ENCODE measurements around the gene LETMD1. TPM values are rescaled to one million over a fixed set of nuclear protein-coding genes. Genes with fewer than 3 reads are reported as not detected.
A peak's percentile ranks its signal among the peaks of the same experiment; 100 is the strongest.
"Not testable (repeated sequence)": the region's sequence is repeated elsewhere in the genome, so short reads cannot be mapped to it uniquely, and the experiment has no call there.

The LETMD1 gene
- polyA plus RNA-seq (ENCODE audit: insufficient read length in 3 of 3) = 100 to 1,000 TPM in 2 of 3 donors, 10 to 100 TPM in 1; 86.9 to 151 (median 130) TPM
- long read RNA-seq, donor 1, transcript LETMD1-238 (1 exons, 2,948 nt) = major isoform, 17 of 33 reads
- long read RNA-seq, donor 1, transcript LETMD1-221 (5 exons, 1,480 nt) = minor isoform, 6 of 33 reads
- long read RNA-seq, donor 1, transcript LETMD1-201 (9 exons, 2,112 nt) = minor isoform, 6 of 33 reads
- long read RNA-seq, donor 1, partial matches to known transcripts = 0 of 33 reads
- long read RNA-seq, donor 1, other reads (novel, unspliced or antisense) = 0 of 33 reads
- long read RNA-seq, donor 2, transcript LETMD1-221 (5 exons, 1,480 nt) = minor isoform, 7 of 36 reads
- long read RNA-seq, donor 2, transcript LETMD1-238 (1 exons, 2,948 nt) = major isoform, 20 of 36 reads
- long read RNA-seq, donor 2, partial matches to known transcripts = 0 of 36 reads
- long read RNA-seq, donor 2, other reads (novel, unspliced or antisense) = 0 of 36 reads
- long read RNA-seq, donor 3, transcript LETMD1-238 (1 exons, 2,948 nt) = major isoform, 26 of 65 reads
- long read RNA-seq, donor 3, transcript LETMD1-221 (5 exons, 1,480 nt) = minor isoform, 12 of 65 reads
- long read RNA-seq, donor 3, partial matches to known transcripts = 9 of 65 reads
- long read RNA-seq, donor 3, other reads (novel, unspliced or antisense) = 10 of 65 reads
- long read RNA-seq, donor 4, transcript LETMD1-204 (3 exons, 894 nt) = minor isoform, 5 of 62 reads
- long read RNA-seq, donor 4, transcript LETMD1-238 (1 exons, 2,948 nt) = major isoform, 23 of 62 reads
- long read RNA-seq, donor 4, transcript LETMD1-221 (5 exons, 1,480 nt) = minor isoform, 7 of 62 reads
- long read RNA-seq, donor 4, partial matches to known transcripts = 16 of 62 reads
- long read RNA-seq, donor 4, other reads (novel, unspliced or antisense) = 0 of 62 reads
- long read RNA-seq, donor 5 = 0 reads
- long read RNA-seq, donor 6, transcript LETMD1-238 (1 exons, 2,948 nt) = major isoform, 47 of 64 reads
- long read RNA-seq, donor 6, transcript LETMD1-221 (5 exons, 1,480 nt) = minor isoform, 5 of 64 reads
- long read RNA-seq, donor 6, partial matches to known transcripts = 0 of 64 reads
- long read RNA-seq, donor 6, other reads (novel, unspliced or antisense) = 0 of 64 reads
- long read RNA-seq, donor 7, transcript LETMD1-238 (1 exons, 2,948 nt) = major isoform, 29 of 55 reads
- long read RNA-seq, donor 7, transcript LETMD1-221 (5 exons, 1,480 nt) = minor isoform, 8 of 55 reads
- long read RNA-seq, donor 7, partial matches to known transcripts = 10 of 55 reads
- long read RNA-seq, donor 7, other reads (novel, unspliced or antisense) = 0 of 55 reads
- long read RNA-seq, donor 8, transcript LETMD1-221 (5 exons, 1,480 nt) = minor isoform, 13 of 94 reads
- long read RNA-seq, donor 8, transcript LETMD1-238 (1 exons, 2,948 nt) = major isoform, 57 of 94 reads
- long read RNA-seq, donor 8, transcript LETMD1-201 (9 exons, 2,112 nt) = minor isoform, 8 of 94 reads
- long read RNA-seq, donor 8, partial matches to known transcripts = 6 of 94 reads
- long read RNA-seq, donor 8, other reads (novel, unspliced or antisense) = 0 of 94 reads
- long read RNA-seq, donor 9, transcript LETMD1-238 (1 exons, 2,948 nt) = major isoform, 21 of 51 reads
- long read RNA-seq, donor 9, transcript LETMD1-221 (5 exons, 1,480 nt) = minor isoform, 8 of 51 reads
- long read RNA-seq, donor 9, partial matches to known transcripts = 8 of 51 reads
- long read RNA-seq, donor 9, other reads (novel, unspliced or antisense) = 0 of 51 reads
- long read RNA-seq, donor 10, transcript LETMD1-238 (1 exons, 2,948 nt) = major isoform, 27 of 46 reads
- long read RNA-seq, donor 10, transcript LETMD1-221 (5 exons, 1,480 nt) = minor isoform, 5 of 46 reads
- long read RNA-seq, donor 10, partial matches to known transcripts = 7 of 46 reads
- long read RNA-seq, donor 10, other reads (novel, unspliced or antisense) = 0 of 46 reads
- long read RNA-seq, donor 11, transcript LETMD1-238 (1 exons, 2,948 nt) = major isoform, 10 of 28 reads
- long read RNA-seq, donor 11, transcript LETMD1-221 (5 exons, 1,480 nt) = minor isoform, 7 of 28 reads
- long read RNA-seq, donor 11, partial matches to known transcripts = 5 of 28 reads
- long read RNA-seq, donor 11, other reads (novel, unspliced or antisense) = 0 of 28 reads
- long read RNA-seq, donor 12, transcript LETMD1-238 (1 exons, 2,948 nt) = major isoform, 12 of 21 reads
- long read RNA-seq, donor 12, transcript LETMD1-221 (5 exons, 1,480 nt) = minor isoform, 5 of 21 reads
- long read RNA-seq, donor 12, partial matches to known transcripts = 0 of 21 reads
- long read RNA-seq, donor 12, other reads (novel, unspliced or antisense) = 0 of 21 reads
- long read RNA-seq, donor 13 = 0 reads
- long read RNA-seq, donor 14, transcript LETMD1-238 (1 exons, 2,948 nt) = major isoform, 15 of 37 reads
- long read RNA-seq, donor 14, transcript LETMD1-221 (5 exons, 1,480 nt) = minor isoform, 9 of 37 reads
- long read RNA-seq, donor 14, partial matches to known transcripts = 7 of 37 reads
- long read RNA-seq, donor 14, other reads (novel, unspliced or antisense) = 0 of 37 reads
- long read RNA-seq, donor 15, transcript LETMD1-238 (1 exons, 2,948 nt) = major isoform, 13 of 23 reads
- long read RNA-seq, donor 15, partial matches to known transcripts = 0 of 23 reads
- long read RNA-seq, donor 15, other reads (novel, unspliced or antisense) = 6 of 23 reads
- long read RNA-seq, donor 16, transcript LETMD1-206 (6 exons, 1,665 nt) = minor isoform, 10 of 138 reads
- long read RNA-seq, donor 16, transcript LETMD1-201 (9 exons, 2,112 nt) = minor isoform, 8 of 138 reads
- long read RNA-seq, donor 16, transcript LETMD1-238 (1 exons, 2,948 nt) = major isoform, 58 of 138 reads
- long read RNA-seq, donor 16, transcript LETMD1-221 (5 exons, 1,480 nt) = minor isoform, 11 of 138 reads
- long read RNA-seq, donor 16, partial matches to known transcripts = 31 of 138 reads
- long read RNA-seq, donor 16, other reads (novel, unspliced or antisense) = 0 of 138 reads

- peak; percentile 91 to 99 (median 96) for DNase-seq (ENCODE audit: extremely low read depth in 1 of 11, low read depth in 9 of 11, low spot score in 4 of 11)
Observed at GRCh38 chr12:51047655-51048540, at the start of gene LETMD1. LETMD1 (plus strand) TSS chr12:51048327; CDS start chr12:51048357, 30 bp downstream.

- DNase-seq (ENCODE audit: extremely low read depth in 1 of 11, low read depth in 9 of 11, low spot score in 4 of 11) = no peak
Observed at GRCh38 chr12:50999093-50999492, 49.0 kb upstream of the LETMD1 start.

- DNase-seq (ENCODE audit: extremely low read depth in 1 of 11, low read depth in 9 of 11, low spot score in 4 of 11) = no peak
Observed at GRCh38 chr12:51000245-51000644, 47.9 kb upstream of the LETMD1 start.

GRCh38 chr12:51001799-51002198, 46.3 kb upstream of the LETMD1 start:
- DNase-seq (ENCODE audit: extremely low read depth in 1 of 11, low read depth in 9 of 11, low spot score in 4 of 11) = no peak

GRCh38 chr12:51004504-51004903, 43.6 kb upstream of the LETMD1 start:
- DNase-seq (ENCODE audit: extremely low read depth in 1 of 11, low read depth in 9 of 11, low spot score in 4 of 11) = no peak

GRCh38 chr12:51005030-51005429, 43.1 kb upstream of the LETMD1 start:
- DNase-seq (ENCODE audit: extremely low read depth in 1 of 11, low read depth in 9 of 11, low spot score in 4 of 11) = no peak

GRCh38 chr12:51005671-51006070, 42.5 kb upstream of the LETMD1 start:
- DNase-seq (ENCODE audit: extremely low read depth in 1 of 11, low read depth in 9 of 11, low spot score in 4 of 11) = peak in 1 of 11 donors; percentile 21

- no peak for DNase-seq (ENCODE audit: extremely low read depth in 1 of 11, low read depth in 9 of 11, low spot score in 4 of 11)
Observed at GRCh38 chr12:51008329-51009055, 39.6 kb upstream of the LETMD1 start.

- no peak for DNase-seq (ENCODE audit: extremely low read depth in 1 of 11, low read depth in 9 of 11, low spot score in 4 of 11)
Observed at GRCh38 chr12:51009056-51009440, 39.1 kb upstream of the LETMD1 start.

GRCh38 chr12:51011955-51012354, 36.2 kb upstream of the LETMD1 start:
- DNase-seq (ENCODE audit: extremely low read depth in 1 of 11, low read depth in 9 of 11, low spot score in 4 of 11) = no peak

GRCh38 chr12:51012570-51013236, 35.4 kb upstream of the LETMD1 start:
- no peak for DNase-seq (ENCODE audit: extremely low read depth in 1 of 11, low read depth in 9 of 11, low spot score in 4 of 11)

- DNase-seq (ENCODE audit: extremely low read depth in 1 of 11, low read depth in 9 of 11, low spot score in 4 of 11) = no peak
Observed at GRCh38 chr12:51013441-51013840, 34.7 kb upstream of the LETMD1 start.

GRCh38 chr12:51014467-51014866, 33.7 kb upstream of the LETMD1 start:
- not testable (repeated sequence) for DNase-seq (ENCODE audit: extremely low read depth in 1 of 11, low read depth in 9 of 11, low spot score in 4 of 11)

GRCh38 chr12:51017452-51017851, 30.7 kb upstream of the LETMD1 start:
- DNase-seq (ENCODE audit: extremely low read depth in 1 of 11, low read depth in 9 of 11, low spot score in 4 of 11) = no peak
